Heart right ventricle (tissue), 16 donors: ENCODE data around the gene PCMTD2. TPM values are rescaled to one million over a fixed set of nuclear protein-coding genes. Genes with fewer than 3 reads are reported as not detected.

ENCODE experiments used
- ATAC-seq, 8 donors: fragments of 200-7000 bp; cut with Tn5 transposase; one replicate each; pipeline ENCODE4 v1.9.1; 2020; ENCODE audit warnings: mild to moderate bottlenecking in 8 of 8, moderate library complexity in 8 of 8, moderate number of reproducible peaks in 1 of 8
- DNase-seq, 2 donors: peaks; one replicate each; pipeline ENCODE4 v3.0.0-alpha.2; 2020
- H3K27ac ChIP-seq, 10 donors: fragments of 200-600 bp; sonication (generic) in 2 of 10; one replicate each; pipeline versions ENCODE4 v1.5.0 to v1.8.0; 2020 to 2022; ENCODE audit warnings: mild to moderate bottlenecking in 3 of 10
- H3K27me3 ChIP-seq, 7 donors: fragments of 200-600 bp; one replicate each; pipeline ENCODE4 v1.8.0; 2021 to 2022; ENCODE audit warnings: mild to moderate bottlenecking in 2 of 7
- H3K36me3 ChIP-seq, 9 donors: fragments of 200-600 bp; sonication (generic) in 1 of 9; one replicate each; pipeline versions ENCODE4 v1.5.0 to v1.8.0; 2020 to 2022; ENCODE audit warnings: mild to moderate bottlenecking in 2 of 9
- H3K4me1 ChIP-seq, 9 donors: fragments of 200-600 bp; sonication (generic) in 1 of 9; one replicate each; pipeline versions ENCODE4 v1.5.0 to v1.8.0; 2020 to 2022; ENCODE audit warnings: mild to moderate bottlenecking in 4 of 9
- H3K4me3 ChIP-seq, 10 donors: fragments of 200-600 bp; sonication (generic) in 2 of 10; one replicate each; pipeline versions ENCODE4 v1.5.0 to v1.8.0; 2020 to 2022; ENCODE audit warnings: mild to moderate bottlenecking in 7 of 10, moderate library complexity in 2 of 10
- H3K9me3 ChIP-seq, 11 donors: fragments of 200-600 bp in 10 of 11; sonication (generic) in 2 of 11; one replicate each; pipeline versions ENCODE4 v1.5.0 to v1.8.0; 2013 to 2022; ENCODE audit warnings: mild to moderate bottlenecking in 2 of 11, control low read depth in 1 of 11, moderate library complexity in 1 of 11
- CTCF ChIP-seq, 9 donors: fragments of 200-600 bp; sonication (generic) in 2 of 9; IDR thresholded peaks; one replicate each; pipeline versions ENCODE4 v1.5.0 to v1.8.0; 2021 to 2022; ENCODE audit warnings: antibody characterized with exemption in 9 of 9, mild to moderate bottlenecking in 5 of 9, moderate library complexity in 1 of 9
- WGBS, 2 donors: extraction: QIAGEN DNeasy Blood & Tissue Kit; methylation state at CpG; one replicate each; pipeline ENCODE4 v1.1.7; 2013; ENCODE audit warnings: inconsistent platforms in 1 of 2; 5-methylcytosine and 5-hydroxymethylcytosine counted together
- intact Hi-C, 10 donors: fragments of 100-400 bp; cut with DNase I; formaldehyde crosslinking; loops; one replicate each; pipeline versions ENCODE4 v1.11.1 to v1.14.2; 2022
- polyA plus RNA-seq, 2 donors: library from polyadenylated mRNA; stranded (reverse); fragments of 200-250 nt; gene quantifications; one replicate each; pipeline ENCODE4 v1.2.3, GENCODE V29; 2013
- total RNA-seq, 10 donors: library from RNA; stranded (reverse); fragmentation: NEBNext Ultra II Directional in 3 of 10; extraction: Animal tissue kit (Norgen Biotek cat#: 25700) in 3 of 10; gene quantifications; one replicate each; pipeline versions ENCODE4 v1.2.1 to v1.2.4, GENCODE V29; 2021 to 2023
- donor health status: Arrhythmogenic right ventricular cardiomyopathy.
- donor health status: ischemic (EF 13 %, LVEDD 7.1; RV severe dilation, severe dysfunction).
- donor health status: healthy with polysubstance abuse.
- donor health status: DM: no; HTN: yes; CAD: no.
- donor health status: DM: no; HTN: no; CAD: no.
- donor health status: ischemic (EF 25% LVEDD 6.9; RV normal size, moderate dysfunction).
- donor health status: ischemic (EF 25% LVEDD 5.7; RV mildly dilated, moderate dysfunction).
- donor health status: healthy.
- donor health status: DM: yes; HTN: yes; CAD: no.
- donor health status: Ischemic cardiomyopathy.
- donor health status: ischemic (EF 35%, LVEDD 5.7; RV mildly dilated, moderate dysfunction).
- donor health status: nonischemic (EF 11% LVEDD 7.7; RV severe dilation, severe dysfunction).
- donor health status: DM: yes; HTN: yes; CAD: no.
- donor health status: PGD.
- donor health status: ischemic (EF 29% LVEDD 5.4; RV normal size, mild dysfunction).
- donor health status: nonischemic (EF 23%, LVEDD 6.1; RV moderate dilation, normal function).

PCMTD2 gene
- total and polyA plus RNA-seq, 12 donors, result 11.7 to 83.5 (median 67.9) TPM

- 74 to 89% methylated on average over 7 of the region's 7 CpGs for WGBS, 2 donors
- no peak for TF ChIP-seq CTCF (IDR thresholded peaks at IDR 0.05)
These were observed 46.4 kb upstream of the PCMTD2 start for GRCh38 chr20:64209148-64209547.

GRCh38 chr20:64210656-64211369, 44.7 kb upstream of the PCMTD2 start:
- H3K9me3 ChIP-seq, result no peaks in the 10 kb centered on the region
- intact Hi-C loops, result no loop called here
- no peak for DNase-seq
- H3K36me3 ChIP-seq, result no peaks in the 10 kb centered on the region
- TF ChIP-seq CTCF (IDR thresholded peaks at IDR 0.05), result no peak
- H3K27me3 ChIP-seq, result peaks cover 0 to 3% (median 0%) of the 10 kb centered on the region in 7 donors
- H3K4me1 ChIP-seq, result peaks cover 9 to 30% (median 20%) of the 10 kb centered on the region in 9 donors
- ATAC-seq, result no peak
- no peak overlapping the region for H3K4me3 ChIP-seq
- H3K27ac ChIP-seq, result no peak overlapping the region
- WGBS, 2 donors, result 78 to 79% methylated on average over 15 of the region's 15 CpGs

More at GRCh38 chr20:64209148-64209547, 46.4 kb upstream of the PCMTD2 start:
- H3K27me3 ChIP-seq, result peaks cover 0 to 3% (median 0%) of the 10 kb centered on the region in 7 donors
- ATAC-seq (no peak), DNase-seq (no peak)
- no peak overlapping the region for H3K27ac ChIP-seq
- peaks cover 9 to 26% (median 19%) of the 10 kb centered on the region in 9 donors for H3K4me1 ChIP-seq
- no peak overlapping the region for H3K4me3 ChIP-seq
- H3K36me3 ChIP-seq, result no peaks in the 10 kb centered on the region
- H3K9me3 ChIP-seq, result no peaks in the 10 kb centered on the region
- intact Hi-C loops, result no loop called here

DNA sequence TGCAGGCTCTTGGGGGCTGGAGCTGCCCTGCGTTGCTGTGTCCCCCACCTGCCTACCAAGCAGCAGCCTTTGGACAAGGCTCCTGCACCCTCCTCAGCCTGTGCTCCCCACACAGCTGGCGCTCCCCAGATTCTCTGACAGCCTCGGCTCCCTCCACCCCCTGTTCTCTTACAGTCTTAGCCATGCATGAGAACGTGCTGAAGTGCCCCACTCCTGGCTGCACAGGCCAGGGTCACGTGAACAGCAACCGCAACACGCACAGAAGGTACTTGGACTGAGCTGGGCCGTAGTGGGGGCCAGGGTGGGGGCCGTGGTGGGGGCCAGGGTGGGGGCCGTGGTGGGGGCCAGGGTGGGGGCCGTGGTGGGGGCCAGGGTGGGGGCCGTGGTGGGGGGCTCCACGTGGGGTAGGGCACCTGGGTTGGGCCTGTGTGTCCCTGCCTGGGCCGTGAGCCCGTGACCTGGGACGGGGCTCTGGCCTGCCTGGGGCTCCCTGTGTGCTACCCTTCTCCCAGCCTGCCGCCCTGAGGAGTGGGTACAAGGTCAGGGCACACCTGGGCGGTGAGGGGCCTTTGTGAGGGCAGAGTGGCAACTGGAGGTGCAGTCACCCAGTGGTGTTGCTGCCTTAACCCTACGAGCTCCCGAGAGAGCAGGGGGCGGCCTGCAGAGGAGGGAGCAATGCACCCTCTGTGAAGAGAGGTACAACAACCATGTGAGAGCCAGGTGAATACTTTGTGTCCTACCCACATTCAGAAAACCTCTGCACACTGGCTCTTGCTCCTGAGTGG, 43.5 kb upstream of the PCMTD2 start:
- Histone ChIP-seq H3K27me3 (no peaks in the 10 kb centered on the region), H3K27ac (peak overlapping the region in 8 of 10 donors; percentile 46 to 80 (median 73)), H3K9me3 (no peaks in the 10 kb centered on the region), H3K4me3 (no peak overlapping the region), H3K36me3 (no peaks in the 10 kb centered on the region), H3K4me1 (peaks cover 9 to 37% (median 20%) of the 10 kb centered on the region in 9 donors)
- no peak for TF ChIP-seq CTCF (IDR thresholded peaks at IDR 0.05)
- DNase-seq (no peak), ATAC-seq (peak in 5 of 8 donors; percentile 16 to 38 (median 28))
- WGBS, 2 donors, result 63 to 73% methylated on average over 19 to 21 of the region's 21 CpGs
- intact Hi-C loops, result no loop called here

GRCh38 chr20:64212755-64213154, 42.8 kb upstream of the PCMTD2 start:
- Histone ChIP-seq H3K27me3 (no peaks in the 10 kb centered on the region), H3K4me1 (peaks cover 9 to 37% (median 20%) of the 10 kb centered on the region in 9 donors), H3K9me3 (no peaks in the 10 kb centered on the region), H3K36me3 (no peaks in the 10 kb centered on the region), H3K4me3 (no peak overlapping the region), H3K27ac (peak overlapping the region in 8 of 10 donors; percentile 46 to 80 (median 73))
- TF ChIP-seq CTCF (IDR thresholded peaks at IDR 0.05), result peak in 1 of 9 donors; percentile 8
- DNase-seq (peak; percentile 68 to 74), ATAC-seq (peak; percentile 75 to 93 (median 90))
- WGBS, 2 donors, result 15 to 36% methylated on average over 7 of the region's 7 CpGs
- intact Hi-C loops, result no loop called here
